Hepatocyte (in vitro differentiated cells): Measurements from ENCODE around the gene SCP2. TPM values are rescaled to one million over a fixed set of nuclear protein-coding genes. Genes with fewer than 3 reads are reported as not detected.

ENCODE experiments used
- DNase-seq: peaks from one replicate; pipeline ENCODE4 v3.0.0-alpha.2; 2016; ENCODE audit warnings: low spot score
- H2AFZ ChIP-seq: fragments of 200-600 bp; sonication (generic); 2 replicates; pipeline ENCODE4 v1.6.0; 2016; ENCODE audit warnings: antibody characterized with exemption, mild to moderate bottlenecking
- H3K27ac ChIP-seq: fragments of 200-600 bp; sonication (generic); 2 replicates; pipeline ENCODE4 v1.5.1; 2016; ENCODE audit warnings: mild to moderate bottlenecking
- H3K27me3 ChIP-seq: fragments of 200-600 bp; sonication (generic); 2 replicates; pipeline ENCODE4 v1.6.1; 2016
- H3K36me3 ChIP-seq: fragments of 200-600 bp; sonication (generic); replicated peaks from 2 replicates; pipeline ENCODE4 v1.5.1; 2016; ENCODE audit warnings: low read depth; ENCODE audit not compliant: insufficient read depth
- H3K4me1 ChIP-seq: fragments of 200-600 bp; sonication (generic); 2 replicates; pipeline ENCODE4 v1.5.1; 2016; ENCODE audit warnings: mild to moderate bottlenecking, moderate library complexity; ENCODE audit not compliant: insufficient read depth
- H3K4me2 ChIP-seq: fragments of 200-600 bp; sonication (generic); 2 replicates; pipeline ENCODE4 v1.6.0; 2016
- H3K4me3 ChIP-seq: fragments of 200-600 bp; sonication (generic); 2 replicates; pipeline ENCODE4 v1.5.1; 2016; ENCODE audit warnings: mild to moderate bottlenecking
- H3K79me2 ChIP-seq: fragments of 200-600 bp; sonication (generic); 2 replicates; pipeline ENCODE4 v1.6.0; 2017; ENCODE audit warnings: mild to moderate bottlenecking
- H3K9me2 ChIP-seq: fragments of 200-600 bp; sonication (generic); replicated peaks from 2 replicates; pipeline ENCODE4 v1.6.0; 2017; ENCODE audit warnings: mild to moderate bottlenecking; ENCODE audit not compliant: insufficient read depth
- H3K9me3 ChIP-seq: fragments of 200-600 bp; sonication (generic); 2 replicates; pipeline ENCODE4 v1.5.1; 2016; ENCODE audit warnings: low read depth, mild to moderate bottlenecking
- H4K20me1 ChIP-seq: fragments of 200-600 bp; sonication (generic); 2 replicates; pipeline ENCODE4 v1.6.0; 2016; ENCODE audit warnings: mild to moderate bottlenecking; ENCODE audit not compliant: insufficient read depth, poor library complexity, severe bottlenecking
- EZH2 ChIP-seq: fragments of 200-600 bp; sonication (generic); IDR thresholded peaks from 2 replicates; pipeline ENCODE4 v1.6.1; 2016; ENCODE audit warnings: antibody characterized with exemption, mild to moderate bottlenecking, borderline replicate concordance
- EZH2phosphoT487 ChIP-seq: fragments of 200-600 bp; sonication (generic); IDR thresholded peaks from one replicate; pipeline ENCODE4 v1.6.1; 2018; ENCODE audit warnings: antibody characterized with exemption, mild to moderate bottlenecking, low read depth, moderate library complexity; ENCODE audit not compliant: unreplicated experiment, severe bottlenecking
- WGBS: methylation state at CpG from one replicate; pipeline ENCODE4 v1.1.6; 2016; ENCODE audit warnings: low lambda C conversion rate; ENCODE audit errors: missing lambda C conversion rate; 5-methylcytosine and 5-hydroxymethylcytosine counted together
- polyA plus RNA-seq: library from polyadenylated mRNA; unstranded; fragments of >200 nt; fragmentation: Nextera tagmentation; extraction: Ambion mirVana; gene quantifications from 2 replicates; pipeline ENCODE4 v1.2.1, GENCODE V29; 2016
- total RNA-seq: library from RNA; depleted of rRNA; stranded (reverse); fragments of >200 nt; gene quantifications from 2 replicates; pipeline ENCODE4 v1.2.3, GENCODE V29; 2014
- TF ChIP-seq, protein P1 (sequence below): fragments of 200-600 bp; sonication (generic); IDR thresholded peaks from 2 replicates; pipeline ENCODE4 v1.5.1; 2016; ENCODE audit warnings: antibody characterized with exemption, mild to moderate bottlenecking; ENCODE audit not compliant: poor library complexity

Gene SCP2
- total and polyA plus RNA-seq, 2 experiments from 2014 or later: 201 to 310 TPM

GRCh38 chr1:53066488-53066887 is 139.4 kb downstream of the SCP2 start:
- H3K36me3 ChIP-seq: no peaks in the 10 kb centered on the region
- H3K27ac ChIP-seq: no peak overlapping the region
- H4K20me1 ChIP-seq: no peaks in the 10 kb centered on the region
- DNase-seq: no peak
- TF ChIP-seq, protein P1, sequence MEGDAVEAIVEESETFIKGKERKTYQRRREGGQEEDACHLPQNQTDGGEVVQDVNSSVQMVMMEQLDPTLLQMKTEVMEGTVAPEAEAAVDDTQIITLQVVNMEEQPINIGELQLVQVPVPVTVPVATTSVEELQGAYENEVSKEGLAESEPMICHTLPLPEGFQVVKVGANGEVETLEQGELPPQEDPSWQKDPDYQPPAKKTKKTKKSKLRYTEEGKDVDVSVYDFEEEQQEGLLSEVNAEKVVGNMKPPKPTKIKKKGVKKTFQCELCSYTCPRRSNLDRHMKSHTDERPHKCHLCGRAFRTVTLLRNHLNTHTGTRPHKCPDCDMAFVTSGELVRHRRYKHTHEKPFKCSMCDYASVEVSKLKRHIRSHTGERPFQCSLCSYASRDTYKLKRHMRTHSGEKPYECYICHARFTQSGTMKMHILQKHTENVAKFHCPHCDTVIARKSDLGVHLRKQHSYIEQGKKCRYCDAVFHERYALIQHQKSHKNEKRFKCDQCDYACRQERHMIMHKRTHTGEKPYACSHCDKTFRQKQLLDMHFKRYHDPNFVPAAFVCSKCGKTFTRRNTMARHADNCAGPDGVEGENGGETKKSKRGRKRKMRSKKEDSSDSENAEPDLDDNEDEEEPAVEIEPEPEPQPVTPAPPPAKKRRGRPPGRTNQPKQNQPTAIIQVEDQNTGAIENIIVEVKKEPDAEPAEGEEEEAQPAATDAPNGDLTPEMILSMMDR: no peak
- TF ChIP-seq EZH2: no peak
- TF ChIP-seq EZH2phosphoT487: no peak
- peaks cover 9% of the 10 kb centered on the region for H3K4me1 ChIP-seq
- H3K9me2 ChIP-seq: no peaks in the 10 kb centered on the region
- H3K4me3 ChIP-seq: no peak overlapping the region
- no peaks in the 10 kb centered on the region for H3K79me2 ChIP-seq
- H3K4me2 ChIP-seq: no peak overlapping the region
- peaks cover 26% of the 10 kb centered on the region for H3K27me3 ChIP-seq
- 60% methylated on average over 6 of the region's 6 CpGs for WGBS
- H3K9me3 ChIP-seq: no peaks in the 10 kb centered on the region
- H2AFZ ChIP-seq: no peak overlapping the region

DNA sequence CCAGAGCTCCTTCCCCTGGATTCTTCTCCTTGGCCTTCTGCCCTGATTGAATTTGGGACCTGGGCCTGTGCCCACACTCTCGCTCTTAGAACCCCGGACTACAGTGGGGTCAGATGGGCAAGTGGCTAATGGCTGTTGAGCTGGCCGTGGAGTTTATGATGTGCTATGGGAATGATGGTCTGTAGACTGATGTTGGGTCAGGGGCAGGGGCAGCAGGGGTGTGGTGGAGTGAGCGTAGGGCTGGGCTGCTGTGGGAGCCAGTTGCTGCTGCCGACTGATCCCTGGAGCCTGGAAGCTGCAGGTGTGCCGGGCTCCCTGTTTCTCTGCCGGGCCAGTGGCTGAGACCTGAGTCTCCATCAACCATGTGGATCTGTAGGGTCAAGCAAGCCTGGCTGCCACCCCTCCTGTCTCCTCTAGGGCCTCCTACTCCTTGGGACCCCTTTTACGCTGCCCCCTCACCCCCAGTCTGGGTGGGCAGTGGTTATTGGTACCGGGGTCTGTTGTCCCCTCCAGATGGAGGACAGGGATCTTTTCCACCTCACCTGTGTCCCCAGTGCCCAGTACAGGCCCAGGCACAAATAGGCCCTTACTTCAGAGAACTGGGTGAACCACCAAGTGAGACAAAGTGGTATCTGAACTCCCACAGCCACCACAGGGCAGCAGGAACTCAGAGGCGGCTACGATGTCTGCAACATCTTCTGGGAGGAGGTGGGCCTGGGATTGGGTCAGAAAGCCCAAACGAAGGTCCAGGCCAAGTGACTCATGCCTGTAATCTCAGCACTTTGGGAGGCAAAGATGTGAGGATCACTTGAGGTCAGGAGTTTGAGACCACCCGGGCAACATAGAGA is 140.0 kb downstream of the SCP2 start:
- WGBS: 83% methylated on average over 13 of the region's 13 CpGs
- TF ChIP-seq EZH2phosphoT487: no peak
- TF ChIP-seq, protein P1: no peak
- TF ChIP-seq EZH2: no peak
- no peak for DNase-seq

GRCh38 chr1:53067886-53068285 is 140.8 kb downstream of the SCP2 start:
- Histone ChIP-seq H3K4me2 (no peak overlapping the region), H3K9me2 (no peaks in the 10 kb centered on the region), H3K4me3 (no peak overlapping the region), H4K20me1 (no peaks in the 10 kb centered on the region), H3K36me3 (no peaks in the 10 kb centered on the region), H3K4me1 (peaks cover 2% of the 10 kb centered on the region), H2AFZ (no peak overlapping the region), H3K79me2 (no peaks in the 10 kb centered on the region), H3K27ac (no peak overlapping the region), H3K9me3 (no peaks in the 10 kb centered on the region), H3K27me3 (peaks cover 15% of the 10 kb centered on the region)
- WGBS: 100% methylated on average over 2 of the region's 2 CpGs
- DNase-seq: no peak
- TF ChIP-seq, protein P1: no peak
- TF ChIP-seq EZH2phosphoT487 (no peak), EZH2 (no peak)

More for the DNA sequence above, 140.0 kb downstream of the SCP2 start:
- Histone ChIP-seq H2AFZ (no peak overlapping the region), H3K4me1 (peaks cover 9% of the 10 kb centered on the region), H3K9me2 (no peaks in the 10 kb centered on the region), H3K9me3 (no peaks in the 10 kb centered on the region), H4K20me1 (no peaks in the 10 kb centered on the region), H3K27ac (no peak overlapping the region), H3K4me3 (no peak overlapping the region), H3K36me3 (no peaks in the 10 kb centered on the region), H3K27me3 (peaks cover 23% of the 10 kb centered on the region), H3K79me2 (no peaks in the 10 kb centered on the region), H3K4me2 (no peak overlapping the region)
